Right lobe of liver (tissue), 4 donors: Measurements from ENCODE around the gene SMIM41.

Experiments used
- CTCF ChIP-seq, 4 donors: fragments of 200-600 bp in 3 of 4; fragments of 450-650 bp in 1 of 4; IDR thresholded peaks; one replicate each; pipeline versions ENCODE4 v1.5.1 to v1.8.0; 2016 to 2022; ENCODE audit warnings: antibody characterized with exemption in 4 of 4, mild to moderate bottlenecking in 2 of 4
- POLR2A ChIP-seq: fragments of 450-650 bp; IDR thresholded peaks from one replicate; pipeline ENCODE4 v1.6.1; 2017; ENCODE audit warnings: antibody characterized with exemption, mild to moderate bottlenecking
- donor health status: DM: no; HTN: no; CAD: no.
- donor health status: DM: no; HTN: no; CAD: no.
- donor health status: DM: no; HTN: yes; CAD: no.

- TF ChIP-seq CTCF (IDR thresholded peaks at IDR 0.05) (no peak), POLR2A (no peak)
These were observed 73.4 kb downstream of the SMIM41 start for GRCh38 chr12:52152905-52153317.
